SU-DHL-6 (cell line): ENCODE results near the gene CDHR4.

ENCODE experiments used
- H2AFZ ChIP-seq: fragments of 200-600 bp; sonication (generic); 2 replicates; pipeline ENCODE4 v1.6.1; 2014; ENCODE audit warnings: low read depth, mild to moderate bottlenecking, moderate library complexity, mixed read lengths, antibody characterized with exemption, low read length; ENCODE audit not compliant: severe bottlenecking
- H3F3A ChIP-seq: fragments of 200-600 bp; shearing (Covaris generic); 2 replicates; pipeline ENCODE4 v1.6.0; 2016; ENCODE audit warnings: antibody characterized with exemption, mild to moderate bottlenecking; ENCODE audit not compliant: insufficient read depth
- H3K27ac ChIP-seq: fragments of 200-600 bp; sonication (generic); 2 replicates; pipeline ENCODE4 v1.5.1; 2016; ENCODE audit warnings: low read depth, mild to moderate bottlenecking, low read length, moderate library complexity, mixed read lengths
- H3K27me3 ChIP-seq: fragments of 200-600 bp; sonication (generic), shearing (Covaris generic); 2 replicates; pipeline ENCODE4 v1.6.0; 2014; ENCODE audit warnings: mild to moderate bottlenecking, low read length
- H3K36me3 ChIP-seq: fragments of 200-600 bp; sonication (generic); 2 replicates; pipeline ENCODE4 v1.6.1; 2014; ENCODE audit warnings: mild to moderate bottlenecking, low read length, mixed read lengths
- H3K4me2 ChIP-seq: fragments of 300-600, 200-600 bp; shearing (Covaris generic), sonication (generic); 2 replicates; pipeline ENCODE4 v1.6.0; 2014; ENCODE audit warnings: low read length, low read depth, mild to moderate bottlenecking; ENCODE audit not compliant: poor library complexity, severe bottlenecking
- H3K4me3 ChIP-seq: fragments of 200-600 bp; sonication (generic); 2 replicates; pipeline ENCODE4 v1.5.1; 2014; ENCODE audit warnings: antibody characterized with exemption, low read length, mild to moderate bottlenecking, mixed read lengths; ENCODE audit not compliant: insufficient read depth, poor library complexity, severe bottlenecking
- H3K79me2 ChIP-seq: fragments of 200-600 bp; sonication (generic); 2 replicates; pipeline ENCODE4 v1.6.1; 2014; ENCODE audit warnings: mild to moderate bottlenecking, low read length, moderate library complexity; ENCODE audit not compliant: insufficient read depth
- H3K9ac ChIP-seq: fragments of 200-600 bp; sonication (generic); 2 replicates; pipeline ENCODE4 v1.7.0; 2014; ENCODE audit warnings: mild to moderate bottlenecking, low read length
- H3K9me2 ChIP-seq: fragments of 200-600 bp; sonication (generic); replicated peaks from 2 replicates; pipeline ENCODE4 v1.6.1; 2014; ENCODE audit warnings: low read length; ENCODE audit not compliant: insufficient read depth
- H3K9me3 ChIP-seq: fragments of 200-600 bp; sonication (generic); 2 replicates; pipeline ENCODE4 v1.6.1; 2014; ENCODE audit warnings: low read length, mixed read lengths; ENCODE audit not compliant: insufficient read depth
- H4K20me1 ChIP-seq: fragments of 200-600 bp; sonication (generic); 2 replicates; pipeline ENCODE4 v1.6.1; 2014; ENCODE audit warnings: low read depth, mild to moderate bottlenecking, antibody characterized with exemption, low read length, moderate library complexity, mixed read lengths
- CTCF ChIP-seq: fragments of 200-600 bp; sonication (generic); IDR thresholded peaks from one replicate; pipeline ENCODE4 v1.5.1; 2017; ENCODE audit warnings: antibody characterized with exemption, mild to moderate bottlenecking, low read length, moderate library complexity; ENCODE audit not compliant: insufficient read depth, poor library complexity, severe bottlenecking
- EZH2phosphoT487 ChIP-seq: fragments of 200-600 bp; sonication (generic), shearing (Covaris generic); conservative IDR thresholded peaks from 2 replicates; pipeline ENCODE4 v1.6.1; 2018; ENCODE audit warnings: mild to moderate bottlenecking, antibody characterized with exemption, low read length, moderate library complexity, mixed read lengths

The CDHR4 gene

GRCh38 chr3:49842843-49843517 lies 43.3 kb upstream of the CDHR4 start:
- Histone ChIP-seq H3F3A (no peaks in the 10 kb centered on the region), H3K9me3 (no peaks in the 10 kb centered on the region), H3K27ac (no peak overlapping the region), H3K4me2 (no peak overlapping the region), H2AFZ (no peak overlapping the region), H3K36me3 (no peaks in the 10 kb centered on the region), H3K27me3 (no peaks in the 10 kb centered on the region), H4K20me1 (no peaks in the 10 kb centered on the region), H3K4me3 (no peak overlapping the region), H3K9me2 (no peaks in the 10 kb centered on the region), H3K79me2 (no peaks in the 10 kb centered on the region), H3K9ac (no peak overlapping the region)
- TF ChIP-seq EZH2phosphoT487: no peak
- TF ChIP-seq CTCF: no peak

- H2AFZ ChIP-seq: no peak overlapping the region
- H3K79me2 ChIP-seq: no peaks in the 10 kb centered on the region
- H3K27me3 ChIP-seq: no peaks in the 10 kb centered on the region
- no peak overlapping the region for H3K4me2 ChIP-seq
- no peaks in the 10 kb centered on the region for H3K9me3 ChIP-seq
- H3K27ac ChIP-seq: no peak overlapping the region
- no peak overlapping the region for H3K4me3 ChIP-seq
- no peaks in the 10 kb centered on the region for H4K20me1 ChIP-seq
- no peak overlapping the region for H3K9ac ChIP-seq
- no peak for TF ChIP-seq EZH2phosphoT487
- TF ChIP-seq CTCF: no peak
- H3K36me3 ChIP-seq: no peaks in the 10 kb centered on the region
- no peaks in the 10 kb centered on the region for H3F3A ChIP-seq
- no peaks in the 10 kb centered on the region for H3K9me2 ChIP-seq
Observed at GRCh38 chr3:49841806-49842205, 42.1 kb upstream of the CDHR4 start.

DNA sequence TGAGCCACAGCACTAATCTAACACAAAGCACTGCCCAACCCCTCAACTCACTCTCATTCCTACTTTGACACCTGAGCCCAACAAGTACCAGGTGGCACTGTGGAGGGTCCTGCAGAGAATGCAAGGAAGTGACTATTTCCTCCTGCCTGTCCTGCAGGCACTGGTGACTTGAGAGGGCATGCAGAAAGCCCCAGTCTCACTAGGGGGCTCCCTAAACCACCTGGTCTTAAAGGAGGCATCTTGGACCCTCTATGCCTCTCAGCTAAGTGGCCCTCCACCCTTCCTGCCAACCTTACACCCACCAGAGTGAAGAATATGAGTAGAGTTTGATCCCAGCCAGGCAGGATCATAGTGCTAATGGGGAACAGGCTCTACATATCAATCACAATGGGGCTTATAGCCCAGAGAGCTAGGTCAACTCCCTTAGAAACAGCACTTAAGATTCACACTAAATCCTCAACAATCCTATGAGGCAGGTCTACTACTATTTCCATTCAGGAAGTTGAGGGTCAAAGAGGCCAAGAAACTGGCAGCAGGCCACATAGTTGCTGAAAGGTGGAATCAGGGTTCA lies 41.5 kb upstream of the CDHR4 start:
- H4K20me1 ChIP-seq: no peaks in the 10 kb centered on the region
- no peaks in the 10 kb centered on the region for H3K36me3 ChIP-seq

More for the DNA sequence above, 41.5 kb upstream of the CDHR4 start:
- H3K4me2 ChIP-seq: no peak overlapping the region
- no peak overlapping the region for H3K9ac ChIP-seq
- no peak overlapping the region for H3K4me3 ChIP-seq
- TF ChIP-seq EZH2phosphoT487 (no peak), CTCF (peak; percentile 50)
- no peaks in the 10 kb centered on the region for H3K9me2 ChIP-seq
- no peaks in the 10 kb centered on the region for H3K9me3 ChIP-seq
- no peaks in the 10 kb centered on the region for H3F3A ChIP-seq
- H3K27ac ChIP-seq: no peak overlapping the region
- no peaks in the 10 kb centered on the region for H3K79me2 ChIP-seq
- no peaks in the 10 kb centered on the region for H3K27me3 ChIP-seq
- no peak overlapping the region for H2AFZ ChIP-seq
